GM12801 (cell line): ENCODE data around the gene SSR4.

ENCODE experiments used
- CTCF ChIP-seq: IDR thresholded peaks from one replicate; pipeline ENCODE4 v1.5.1; 2011; ENCODE audit warnings: control low read depth; ENCODE audit not compliant: insufficient read length; ENCODE audit errors: extremely low read depth

Gene SSR4

GRCh38 chrX:153768311-153769157 lies 25.9 kb upstream of the SSR4 start:
- TF ChIP-seq CTCF: no peak

- no peak for TF ChIP-seq CTCF
These were observed 25.2 kb upstream of the SSR4 start for GRCh38 chrX:153769158-153769864.

GRCh38 chrX:153769865-153770600 lies 24.4 kb upstream of the SSR4 start:
- no peak for TF ChIP-seq CTCF

- no peak for TF ChIP-seq CTCF
These were observed 23.7 kb upstream of the SSR4 start for GRCh38 chrX:153770601-153771414.

- TF ChIP-seq CTCF: no peak
These were observed 22.8 kb upstream of the SSR4 start for GRCh38 chrX:153771415-153772315.

- no peak for TF ChIP-seq CTCF
These were observed 21.9 kb upstream of the SSR4 start for GRCh38 chrX:153772316-153773217.
